ENCODE data around the gene NAA10.

DNA sequence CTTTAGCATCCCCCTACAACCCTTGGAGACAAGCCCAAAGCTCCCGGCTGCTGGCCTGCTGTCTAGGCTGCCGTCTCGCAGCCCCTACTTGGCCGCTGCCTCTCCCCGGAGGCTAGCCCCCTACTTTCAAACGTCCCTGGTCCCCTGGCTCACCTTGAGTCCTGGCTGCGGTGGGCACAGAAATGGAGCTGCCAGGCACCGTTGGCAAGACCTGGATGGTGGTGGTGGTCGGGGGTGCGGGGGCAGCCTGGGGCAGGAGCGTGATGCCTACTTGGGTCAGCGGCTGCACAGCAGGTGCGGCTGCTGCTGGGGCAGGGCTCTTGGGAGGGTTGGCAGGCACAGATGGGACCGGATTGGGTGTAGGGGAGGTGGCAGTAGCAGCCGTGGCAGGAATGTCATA, 24.8 kb upstream of the NAA10 start:
- TF ChIP-seq EZH2 (IDR thresholded peaks at IDR 0.05; ENCODE audit: borderline replicate concordance, insufficient read depth, low read length, poor library complexity, severe bottlenecking) (no peak), POLR2AphosphoS5 (IDR thresholded peaks at IDR 0.05) (no peak)
